SJCRH30 (cell line): Measurements from ENCODE around the gene AGBL3. TPM values are rescaled to one million over a fixed set of nuclear protein-coding genes. Genes with fewer than 3 reads are reported as not detected.
A peak's percentile ranks its signal among the peaks of the same experiment; 100 is the strongest.

Experiments used
- DNase-seq, 2 experiments: peaks; one replicate each; pipeline ENCODE4 v3.0.0-alpha.2; 2015 to 2020
- H3K27ac ChIP-seq: fragments of 250-450 bp; sonication (Bioruptor Pico); 2 replicates; pipeline ENCODE4 v1.5.1; 2020; ENCODE audit warnings: mild to moderate bottlenecking, moderate library complexity
- H3K27me3 ChIP-seq: fragments of 250-450 bp; sonication (Bioruptor Pico); 2 replicates; pipeline ENCODE4 v1.5.1; 2020; ENCODE audit warnings: mild to moderate bottlenecking, moderate library complexity
- H3K36me3 ChIP-seq: fragments of 250-450 bp; sonication (Bioruptor Pico); 2 replicates; pipeline ENCODE4 v1.5.1; 2020; ENCODE audit warnings: mild to moderate bottlenecking, moderate library complexity
- H3K4me1 ChIP-seq: fragments of 250-450 bp; sonication (Bioruptor Pico); 2 replicates; pipeline ENCODE4 v1.5.1; 2020; ENCODE audit warnings: mild to moderate bottlenecking, moderate library complexity
- H3K4me3 ChIP-seq: fragments of 250-450 bp; sonication (Bioruptor Pico); 2 replicates; pipeline ENCODE4 v1.5.1; 2020; ENCODE audit warnings: mild to moderate bottlenecking, moderate library complexity
- H3K9me3 ChIP-seq: fragments of 250-450 bp; sonication (Bioruptor Pico); replicated peaks from 2 replicates; pipeline ENCODE4 v1.5.1; 2020; ENCODE audit warnings: mild to moderate bottlenecking, moderate library complexity
- total RNA-seq: library from RNA; depleted of rRNA; stranded (reverse); fragments of >200 nt; shearing (Covaris generic); gene quantifications from 2 replicates; pipeline ENCODE4 v1.2.3, GENCODE V29; 2014; rRNA removed

AGBL3 gene
- 0.96 and 2.5 TPM in 2 replicates for total RNA-seq

DNA sequence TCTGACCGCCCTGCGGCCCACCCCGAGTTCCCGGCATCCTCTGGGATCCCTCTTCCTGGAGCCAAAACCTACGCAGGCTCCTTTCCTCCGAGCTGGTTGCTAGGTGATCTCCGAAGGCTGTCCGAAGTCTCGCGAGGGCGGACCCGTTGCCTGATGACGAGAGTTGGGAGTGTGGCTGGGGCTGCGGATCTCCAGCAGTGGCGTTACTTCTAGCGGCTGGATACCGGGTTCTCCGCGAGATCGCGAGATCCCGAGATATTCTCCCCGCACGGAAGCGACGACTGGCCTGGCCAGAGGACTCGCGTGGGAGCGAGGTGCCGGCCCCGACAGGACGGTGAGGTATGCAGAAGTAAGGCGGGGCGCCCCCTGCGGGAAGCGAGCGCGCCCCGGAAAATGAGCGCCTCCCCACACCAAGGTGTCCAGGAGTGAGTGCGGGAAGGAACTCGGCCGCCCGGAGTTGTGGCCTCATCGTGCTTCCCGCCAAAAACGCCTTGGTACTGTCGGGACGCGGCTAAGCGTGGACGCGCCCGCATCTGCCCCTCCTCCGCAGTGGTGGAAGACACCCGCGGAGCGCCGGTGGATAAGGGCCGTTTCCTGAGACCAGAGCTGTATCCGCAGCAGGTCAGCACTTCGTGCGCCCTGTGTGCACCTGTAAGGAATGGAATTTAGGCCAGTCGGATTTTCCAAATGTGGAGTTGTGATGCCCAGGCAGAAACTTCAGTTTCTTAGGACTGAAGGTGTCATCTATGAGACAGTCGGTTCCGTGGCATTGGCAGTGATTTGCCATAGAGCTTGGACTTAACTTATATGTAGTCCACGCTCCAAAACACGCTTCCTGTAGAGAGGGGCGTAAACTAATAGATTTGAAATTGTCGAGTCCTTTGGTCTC lies at the start of gene AGBL3:
TSS of gene AGBL3 (plus strand) at position 146 of the 889 bp plus-strand sequence. CDS start 1,426 bp downstream, outside the sequence.
- peaks cover 12% of the 10 kb centered on the region for H3K4me1 ChIP-seq
- H3K27me3 ChIP-seq = no peaks in the 10 kb centered on the region
- peak within 1 kb of the TSS; percentile 82 for H3K27ac ChIP-seq
- peak; percentile 99 for DNase-seq
- no peaks in the 10 kb centered on the region for H3K9me3 ChIP-seq
- H3K36me3 ChIP-seq = no peaks in the 10 kb centered on the region; the same call in 1 of the 2 replicates
- H3K4me3 ChIP-seq = peak within 1 kb of the TSS; percentile 82

- Histone ChIP-seq H3K27ac (no peak overlapping the region), H3K4me3 (no peak overlapping the region), H3K9me3 (no peaks in the 10 kb centered on the region), H3K27me3 (no peaks in the 10 kb centered on the region), H3K4me1 (peaks cover 17% of the 10 kb centered on the region), H3K36me3 (peaks cover 52% of the 10 kb centered on the region)
- no peak for DNase-seq
Measured at GRCh38 chr7:134936893-134937510, 49.3 kb upstream of the AGBL3 start.

DNA sequence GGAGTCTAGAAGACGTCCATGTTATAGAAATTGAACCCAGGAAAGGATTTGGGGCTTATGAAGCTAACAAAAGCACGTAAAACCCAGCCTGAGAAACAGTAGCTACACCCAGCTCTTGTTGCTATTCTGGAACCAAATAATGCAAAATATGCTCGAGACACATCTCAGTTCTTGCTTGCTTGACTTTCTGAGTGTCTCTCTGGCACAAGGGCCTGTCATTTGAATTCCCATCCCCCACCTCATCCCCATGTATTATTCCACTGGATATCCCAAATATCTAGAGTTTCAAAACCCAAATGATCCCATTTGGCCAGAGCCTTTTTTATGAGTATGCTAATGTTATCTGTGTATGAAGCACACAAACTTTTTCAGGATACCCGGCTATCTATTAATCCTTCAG lies 48.2 kb upstream of the AGBL3 start:
- no peak overlapping the region for H3K27ac ChIP-seq
- DNase-seq = no peak
- H3K36me3 ChIP-seq = peaks cover 49% of the 10 kb centered on the region

GRCh38 chr7:134939136-134939535 lies 47.2 kb upstream of the AGBL3 start:
- Histone ChIP-seq H3K36me3 (peaks cover 48% of the 10 kb centered on the region), H3K9me3 (no peaks in the 10 kb centered on the region), H3K27me3 (no peaks in the 10 kb centered on the region), H3K27ac (no peak overlapping the region), H3K4me3 (no peak overlapping the region), H3K4me1 (peaks cover 17% of the 10 kb centered on the region)
- DNase-seq = no peak

More for the DNA sequence above, 48.2 kb upstream of the AGBL3 start:
- H3K27me3 ChIP-seq = no peaks in the 10 kb centered on the region
- peaks cover 17% of the 10 kb centered on the region for H3K4me1 ChIP-seq
- no peaks in the 10 kb centered on the region for H3K9me3 ChIP-seq
- H3K4me3 ChIP-seq = no peak overlapping the region

DNA sequence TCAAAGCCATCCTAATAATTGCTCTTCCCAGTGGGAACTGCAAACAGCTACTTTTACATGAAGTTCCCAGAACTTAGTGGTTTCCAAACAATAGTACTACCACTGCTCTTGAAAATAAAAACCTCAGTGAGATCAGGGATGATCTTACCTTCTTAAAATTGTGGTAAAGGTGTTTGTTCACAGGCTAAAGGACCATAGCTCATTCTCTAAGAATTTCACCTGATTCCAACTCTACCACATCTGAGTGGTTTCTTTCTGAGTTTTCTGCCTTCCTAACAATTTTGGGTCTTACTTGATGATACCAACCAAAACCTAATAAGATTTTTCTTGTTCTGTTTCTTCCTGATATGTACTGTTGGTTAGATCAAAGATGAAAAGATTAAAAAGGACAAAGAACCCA lies 45.6 kb upstream of the AGBL3 start:
- H3K4me1 ChIP-seq = peaks cover 17% of the 10 kb centered on the region

DNA sequence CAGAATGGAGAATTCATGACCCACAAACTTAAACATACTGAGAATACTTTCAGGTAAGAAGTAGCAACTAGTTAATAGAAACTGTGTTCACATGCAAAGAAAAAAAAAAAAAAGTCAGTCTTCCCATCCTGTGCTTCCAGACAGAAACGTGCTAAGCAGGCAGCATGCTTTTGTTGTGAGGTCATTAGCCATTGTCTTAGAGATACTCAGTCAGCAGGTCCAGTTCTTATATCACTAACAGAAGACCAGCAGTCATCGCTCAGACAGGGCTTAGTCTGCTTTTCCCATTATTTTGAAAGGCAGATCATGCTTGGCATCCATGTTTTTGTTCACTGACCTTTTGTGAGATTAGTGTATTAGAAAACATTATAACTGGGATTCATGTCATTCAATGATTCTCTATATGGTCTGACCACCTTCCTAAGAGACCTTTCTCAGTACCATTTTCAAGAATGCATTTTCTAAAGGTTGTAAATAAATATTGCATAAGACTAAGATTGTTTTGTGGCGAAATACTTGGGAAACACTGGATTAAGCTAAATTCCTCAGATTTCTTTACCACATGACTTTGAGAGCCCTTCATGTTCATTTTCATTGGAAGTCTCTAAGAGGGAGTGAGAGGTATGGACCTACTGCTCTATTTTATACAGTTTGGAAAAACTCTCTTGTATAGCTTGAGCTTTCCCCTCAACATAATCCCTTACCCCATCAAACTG lies 45.0 kb upstream of the AGBL3 start:
- Histone ChIP-seq H3K27me3 (no peaks in the 10 kb centered on the region), H3K4me3 (no peak overlapping the region), H3K36me3 (peaks cover 38% of the 10 kb centered on the region), H3K9me3 (no peaks in the 10 kb centered on the region), H3K4me1 (peaks cover 17% of the 10 kb centered on the region), H3K27ac (0 out of 2 replicates have a peak overlapping the region, but pooled peaks have one; percentile 4)
- DNase-seq = peak; percentile 24 to 27

More for the DNA sequence above, 45.6 kb upstream of the AGBL3 start:
- Histone ChIP-seq H3K9me3 (no peaks in the 10 kb centered on the region), H3K27ac (0 out of 2 replicates have a peak overlapping the region, but pooled peaks have one; percentile 4), H3K27me3 (no peaks in the 10 kb centered on the region), H3K4me3 (no peak overlapping the region), H3K36me3 (peaks cover 42% of the 10 kb centered on the region)
- no peak for DNase-seq

GRCh38 chr7:134941952-134942351 lies 44.4 kb upstream of the AGBL3 start:
- no peak overlapping the region for H3K4me3 ChIP-seq
- DNase-seq = no peak
- no peaks in the 10 kb centered on the region for H3K27me3 ChIP-seq
- peaks cover 17% of the 10 kb centered on the region for H3K4me1 ChIP-seq
- no peak overlapping the region for H3K27ac ChIP-seq
- H3K9me3 ChIP-seq = no peaks in the 10 kb centered on the region
- H3K36me3 ChIP-seq = peaks cover 32% of the 10 kb centered on the region

DNA sequence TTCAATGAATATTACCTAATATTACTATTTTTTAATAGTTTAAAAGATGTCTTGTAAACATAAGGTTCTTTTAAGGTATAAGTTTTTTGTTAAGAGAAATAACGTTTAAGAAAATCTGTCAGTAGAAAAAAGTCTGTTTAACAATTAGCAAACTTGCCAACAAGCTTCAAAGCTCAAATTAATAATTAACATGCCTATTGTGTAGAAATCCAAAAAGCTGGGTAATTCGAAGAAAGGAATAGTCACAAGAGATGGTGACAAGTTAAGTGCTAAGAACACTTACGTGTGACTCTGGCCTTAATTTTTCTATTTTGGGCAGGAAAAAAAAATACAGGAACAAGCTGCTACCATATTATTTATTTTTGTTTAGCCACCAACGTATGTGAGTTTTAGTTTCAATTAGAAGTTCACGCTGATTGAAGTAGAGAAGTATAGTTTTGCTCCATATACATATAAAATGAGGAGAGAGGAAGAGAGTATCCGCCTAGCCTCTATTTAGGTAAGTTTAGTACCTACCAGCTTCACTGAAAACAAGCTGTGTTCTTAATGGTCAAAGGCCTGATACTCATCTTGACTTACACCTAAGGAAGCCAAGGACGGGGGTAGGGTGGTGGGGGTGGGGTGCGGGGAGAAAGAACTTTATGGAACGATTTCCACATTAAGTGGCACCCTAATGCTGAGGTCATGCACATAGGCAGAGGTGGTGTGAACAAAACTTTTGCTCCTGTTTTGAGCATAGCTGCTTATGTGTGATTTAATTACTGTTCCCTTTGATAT lies 43.4 kb upstream of the AGBL3 start:
- Histone ChIP-seq H3K4me1 (peaks cover 17% of the 10 kb centered on the region), H3K27me3 (no peaks in the 10 kb centered on the region), H3K27ac (no peak overlapping the region), H3K9me3 (no peaks in the 10 kb centered on the region), H3K4me3 (no peak overlapping the region), H3K36me3 (peaks cover 34% of the 10 kb centered on the region)
- DNase-seq = no peak

GRCh38 chr7:134943785-134944400 lies 42.4 kb upstream of the AGBL3 start:
- Histone ChIP-seq H3K36me3 (peaks cover 37% of the 10 kb centered on the region), H3K9me3 (no peaks in the 10 kb centered on the region), H3K4me3 (no peak overlapping the region), H3K27ac (no peak overlapping the region), H3K27me3 (no peaks in the 10 kb centered on the region), H3K4me1 (peaks cover 17% of the 10 kb centered on the region)
- DNase-seq = peak in 1 of 2 experiments; percentile 38

DNA sequence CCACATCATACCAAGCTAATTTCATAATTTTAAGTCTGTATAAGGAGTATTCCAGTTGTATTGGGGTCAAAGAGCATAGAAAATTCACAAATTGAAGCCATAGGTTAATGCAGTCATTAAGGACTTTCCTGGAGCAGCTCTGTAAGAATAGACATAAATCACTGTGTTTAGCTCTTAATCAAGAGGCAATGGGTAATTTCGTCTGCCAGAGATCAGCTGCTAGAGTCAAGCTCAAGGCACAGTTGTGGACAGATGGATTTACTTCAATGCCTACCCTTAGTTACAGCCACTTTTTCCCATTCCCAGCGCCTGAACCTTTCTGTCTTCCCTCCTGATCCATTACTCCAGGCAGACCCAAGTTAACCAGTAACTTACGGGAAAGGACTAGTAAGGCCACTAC lies 40.6 kb upstream of the AGBL3 start:
- no peak overlapping the region for H3K27ac ChIP-seq
- H3K4me3 ChIP-seq = no peak overlapping the region
- H3K4me1 ChIP-seq = peaks cover 9% of the 10 kb centered on the region
- H3K27me3 ChIP-seq = no peaks in the 10 kb centered on the region
- no peak for DNase-seq
- peaks cover 53% of the 10 kb centered on the region for H3K36me3 ChIP-seq
- H3K9me3 ChIP-seq = no peaks in the 10 kb centered on the region

DNA sequence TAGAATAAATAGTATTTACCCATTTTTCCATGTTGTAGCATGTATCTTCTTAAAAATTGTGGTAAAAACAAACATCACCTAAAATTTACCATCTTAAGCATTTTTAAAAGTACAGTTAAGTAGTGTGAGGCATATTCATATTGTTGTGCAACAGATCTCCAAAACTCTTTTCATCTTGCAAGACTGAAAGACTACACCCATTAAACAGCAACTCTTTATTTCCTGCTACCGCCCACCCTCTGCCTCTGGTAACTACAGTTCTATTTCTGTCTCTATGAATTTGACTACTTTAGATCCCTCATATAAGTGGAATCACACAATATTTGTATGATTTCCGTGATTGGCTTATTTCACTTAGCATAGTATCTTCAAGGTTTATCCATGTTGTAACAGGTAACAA lies 40.0 kb upstream of the AGBL3 start:
- Histone ChIP-seq H3K4me3 (no peak overlapping the region), H3K27me3 (no peaks in the 10 kb centered on the region), H3K4me1 (peaks cover 4% of the 10 kb centered on the region), H3K36me3 (peaks cover 59% of the 10 kb centered on the region), H3K27ac (no peak overlapping the region), H3K9me3 (no peaks in the 10 kb centered on the region)
- DNase-seq = no peak

DNA sequence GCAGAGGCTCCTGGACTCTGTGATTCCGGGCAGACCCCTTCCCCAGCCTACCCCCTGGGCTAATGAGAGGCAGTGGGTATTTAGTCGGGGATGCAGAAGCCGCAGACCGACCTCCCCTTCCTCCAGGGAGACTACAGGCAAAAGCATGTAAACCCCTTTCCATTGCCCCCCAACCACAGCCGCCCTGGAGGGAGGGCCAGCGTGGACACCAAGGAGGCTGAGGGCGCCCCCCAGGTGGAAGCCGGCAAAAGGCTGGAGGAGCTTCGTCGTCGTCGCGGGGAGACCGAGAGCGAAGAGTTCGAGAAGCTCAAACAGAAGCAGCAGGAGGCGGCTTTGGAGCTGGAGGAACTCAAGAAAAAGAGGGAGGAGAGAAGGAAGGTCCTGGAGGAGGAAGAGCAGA lies 39.0 kb upstream of the AGBL3 start:
- Histone ChIP-seq H3K27me3 (no peaks in the 10 kb centered on the region), H3K4me3 (no peak overlapping the region), H3K4me1 (no peaks in the 10 kb centered on the region), H3K9me3 (no peaks in the 10 kb centered on the region), H3K27ac (no peak overlapping the region), H3K36me3 (peaks cover 66% of the 10 kb centered on the region)
- no peak for DNase-seq

- H3K36me3 ChIP-seq = peaks cover 65% of the 10 kb centered on the region
Measured at GRCh38 chr7:134947831-134948230, 38.5 kb upstream of the AGBL3 start.

GRCh38 chr7:134948246-134948645 lies 38.1 kb upstream of the AGBL3 start:
- no peak overlapping the region for H3K4me3 ChIP-seq
- H3K27me3 ChIP-seq = no peaks in the 10 kb centered on the region
- DNase-seq = no peak
- no peak overlapping the region for H3K27ac ChIP-seq
- peaks cover 66% of the 10 kb centered on the region for H3K36me3 ChIP-seq
- no peaks in the 10 kb centered on the region for H3K4me1 ChIP-seq
- no peaks in the 10 kb centered on the region for H3K9me3 ChIP-seq

More at GRCh38 chr7:134947831-134948230, 38.5 kb upstream of the AGBL3 start:
- Histone ChIP-seq H3K4me3 (no peak overlapping the region), H3K9me3 (no peaks in the 10 kb centered on the region), H3K4me1 (no peaks in the 10 kb centered on the region), H3K27ac (no peak overlapping the region), H3K27me3 (no peaks in the 10 kb centered on the region)
- DNase-seq = no peak
